GM13977 (cell line): ENCODE data around the gene LIN7C.
A peak's percentile ranks its signal among the peaks of the same experiment; 100 is the strongest.

ENCODE experiments used
- DNase-seq: peaks from one replicate; pipeline ENCODE4 v3.0.0; 2012; ENCODE audit warnings: low spot score
- in situ Hi-C: fragments of 300-500 bp; cut with MboI; formaldehyde crosslinking; loops from one replicate; pipeline ENCODE4 v1.12.0; 2022; ENCODE audit warnings: low sequenced_read_pairs, low pct_unique_long_range_greater_than_20kb, mixed read lengths, inconsistent platforms; ENCODE audit not compliant: unreplicated experiment
- TF ChIP-seq, protein P1 (sequence below): IDR thresholded peaks from 2 replicates; pipeline ENCODE4 v1.5.1; 2012; ENCODE audit warnings: mild to moderate bottlenecking, control low read depth; ENCODE audit not compliant: insufficient read depth; ENCODE audit errors: extremely low read depth, missing control alignments

The LIN7C gene, protein sequence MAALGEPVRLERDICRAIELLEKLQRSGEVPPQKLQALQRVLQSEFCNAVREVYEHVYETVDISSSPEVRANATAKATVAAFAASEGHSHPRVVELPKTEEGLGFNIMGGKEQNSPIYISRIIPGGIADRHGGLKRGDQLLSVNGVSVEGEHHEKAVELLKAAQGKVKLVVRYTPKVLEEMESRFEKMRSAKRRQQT

GRCh38 chr11:27506200-27507182 lies at the start of gene LIN7C:
LIN7C (minus strand) TSS chr11:27506769; CDS start chr11:27506752, 17 bp downstream.
- TF ChIP-seq, protein P1, sequence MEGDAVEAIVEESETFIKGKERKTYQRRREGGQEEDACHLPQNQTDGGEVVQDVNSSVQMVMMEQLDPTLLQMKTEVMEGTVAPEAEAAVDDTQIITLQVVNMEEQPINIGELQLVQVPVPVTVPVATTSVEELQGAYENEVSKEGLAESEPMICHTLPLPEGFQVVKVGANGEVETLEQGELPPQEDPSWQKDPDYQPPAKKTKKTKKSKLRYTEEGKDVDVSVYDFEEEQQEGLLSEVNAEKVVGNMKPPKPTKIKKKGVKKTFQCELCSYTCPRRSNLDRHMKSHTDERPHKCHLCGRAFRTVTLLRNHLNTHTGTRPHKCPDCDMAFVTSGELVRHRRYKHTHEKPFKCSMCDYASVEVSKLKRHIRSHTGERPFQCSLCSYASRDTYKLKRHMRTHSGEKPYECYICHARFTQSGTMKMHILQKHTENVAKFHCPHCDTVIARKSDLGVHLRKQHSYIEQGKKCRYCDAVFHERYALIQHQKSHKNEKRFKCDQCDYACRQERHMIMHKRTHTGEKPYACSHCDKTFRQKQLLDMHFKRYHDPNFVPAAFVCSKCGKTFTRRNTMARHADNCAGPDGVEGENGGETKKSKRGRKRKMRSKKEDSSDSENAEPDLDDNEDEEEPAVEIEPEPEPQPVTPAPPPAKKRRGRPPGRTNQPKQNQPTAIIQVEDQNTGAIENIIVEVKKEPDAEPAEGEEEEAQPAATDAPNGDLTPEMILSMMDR: peak; percentile 26
- in situ Hi-C loops: no loop called here
- DNase-seq: peak; percentile 89

DNA sequence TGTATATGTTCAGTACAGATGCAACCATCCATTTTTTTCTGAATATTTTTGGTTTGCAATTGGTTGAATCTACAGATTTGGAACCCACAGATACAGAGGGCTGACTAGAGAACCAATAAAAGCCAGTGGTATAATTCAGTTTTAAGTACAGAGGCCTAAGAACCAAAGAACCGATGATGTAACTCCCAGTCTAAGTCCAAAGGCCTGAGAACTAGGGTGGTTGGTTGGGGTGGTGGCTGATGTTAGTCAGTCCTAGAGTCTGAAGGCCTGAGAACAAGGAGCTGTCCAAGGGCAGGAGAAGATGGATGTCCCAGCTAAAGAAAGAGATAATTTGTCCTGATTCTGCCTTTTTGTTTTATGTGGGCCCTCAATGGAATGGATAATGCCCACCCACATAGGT lies 48.7 kb upstream of the LIN7C start:
- TF ChIP-seq, protein P1: no peak
- no peak for DNase-seq
- in situ Hi-C loops: no loop called here

DNA sequence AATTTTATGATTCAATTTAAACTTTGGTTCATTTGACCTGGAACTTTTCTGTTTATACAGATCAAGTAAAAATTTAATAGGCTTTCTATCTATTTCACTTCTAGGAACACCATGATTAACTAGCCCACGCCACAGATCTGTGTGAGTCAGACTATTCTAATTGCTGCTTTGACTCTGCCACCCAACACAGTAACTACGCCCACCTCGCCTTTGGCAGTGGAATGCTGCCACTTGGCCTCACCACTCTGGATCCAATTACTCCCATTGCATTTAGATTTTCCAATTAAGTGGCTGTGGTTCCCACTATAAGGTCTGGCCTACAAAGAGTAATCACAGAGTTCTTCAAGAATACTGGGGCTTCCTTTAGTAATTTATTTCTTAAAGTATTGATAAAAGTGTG lies 46.6 kb upstream of the LIN7C start:
- TF ChIP-seq, protein P1: no peak
- no peak for DNase-seq
- in situ Hi-C loops: no loop called here

- TF ChIP-seq, protein P1: no peak
- DNase-seq: no peak
- in situ Hi-C loops: no loop called here
Measured at GRCh38 chr11:27552341-27552740, 45.8 kb upstream of the LIN7C start.

DNA sequence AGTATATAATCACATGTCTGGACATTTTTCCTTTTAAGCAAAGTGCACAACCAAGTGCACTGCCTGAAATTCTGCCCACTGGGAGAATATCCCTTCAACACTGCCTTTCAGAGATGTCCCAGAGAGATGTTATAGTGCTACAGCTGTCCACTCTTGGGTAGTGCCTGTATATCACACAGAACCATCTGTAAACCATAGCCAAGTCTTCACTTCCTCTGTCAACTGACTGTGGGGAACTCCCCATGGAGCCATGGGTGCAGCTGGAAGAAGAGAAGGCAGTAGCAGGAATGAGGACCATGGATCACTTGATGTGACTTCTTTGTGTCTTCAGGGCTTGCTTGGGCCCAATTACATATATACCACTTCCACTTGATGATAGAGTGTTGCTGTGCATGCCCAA lies 44.6 kb upstream of the LIN7C start:
- DNase-seq: no peak
- in situ Hi-C loops: no loop called here
- TF ChIP-seq, protein P1: no peak

DNA sequence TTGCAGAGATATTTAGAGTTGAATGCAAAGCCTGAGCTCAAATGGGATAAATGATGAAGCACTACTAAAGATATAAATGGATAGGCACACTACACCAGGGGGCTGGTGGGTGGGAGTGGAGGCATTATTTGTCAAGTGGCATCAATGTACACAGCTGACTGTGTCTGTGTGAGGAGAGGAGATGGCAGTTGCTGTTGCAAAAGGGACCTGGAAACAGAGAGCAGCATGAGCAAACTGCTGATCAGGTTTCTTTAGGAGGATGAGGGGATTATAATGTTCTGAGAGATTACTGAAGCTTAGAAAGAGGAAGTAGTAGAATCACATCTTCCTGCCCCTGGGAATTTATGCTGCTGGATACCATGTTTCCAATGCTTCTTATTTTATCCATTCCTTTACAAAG lies 39.4 kb upstream of the LIN7C start:
- in situ Hi-C loops: no loop called here
- no peak for DNase-seq
- TF ChIP-seq, protein P1: no peak
